GM21423 (cell line): ENCODE data around the gene KRT78.
A peak's percentile ranks its signal among the peaks of the same experiment; 100 is the strongest.
"Not testable (repeated sequence)": the region's sequence is repeated elsewhere in the genome, so short reads cannot be mapped to it uniquely, and the experiment has no call there.

ENCODE experiments used
- ATAC-seq: cut with Tn5 transposase; IDR thresholded peaks from one replicate; pipeline ENCODE4 v1.9.1; 2021; ENCODE audit warnings: mild to moderate bottlenecking, moderate library complexity; ENCODE audit not compliant: unreplicated experiment

KRT78 gene

DNA sequence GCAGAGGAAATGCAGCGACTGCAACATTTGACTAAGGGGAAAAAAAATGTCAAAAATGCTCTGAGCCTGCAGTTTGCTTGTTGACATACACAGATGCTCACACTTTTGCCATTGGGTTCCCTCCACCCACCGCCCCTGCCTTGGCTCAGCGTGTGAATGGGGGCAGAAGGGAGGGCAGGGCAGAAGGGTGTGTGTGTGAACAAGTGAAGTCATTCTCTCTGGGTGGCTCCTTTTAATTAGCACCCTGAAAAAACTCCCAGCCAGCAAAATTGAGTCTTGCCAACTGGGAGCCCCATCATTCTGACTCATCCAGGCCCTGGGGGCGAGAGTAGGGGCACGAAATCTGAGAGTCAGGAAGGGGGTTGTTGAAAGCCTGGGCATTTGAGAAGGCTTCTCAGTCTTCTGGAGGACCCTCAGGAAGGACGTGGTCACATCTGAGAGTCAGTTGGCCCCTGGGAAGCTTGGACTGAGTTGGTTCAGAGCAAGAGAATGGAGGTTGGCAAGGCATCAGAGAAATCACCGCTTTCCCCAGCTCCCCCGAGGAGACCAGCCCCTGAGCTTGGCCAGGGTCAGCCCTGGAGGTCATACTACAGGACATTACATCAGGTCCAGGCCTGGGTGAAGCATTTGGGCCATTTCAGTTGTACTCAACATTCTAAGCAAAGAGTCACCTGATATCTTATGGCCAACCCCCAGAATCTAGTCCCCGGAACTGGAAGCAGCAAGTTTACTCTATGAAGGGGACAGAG, 22.7 kb upstream of the KRT78 start:
- ATAC-seq, result no peak

DNA sequence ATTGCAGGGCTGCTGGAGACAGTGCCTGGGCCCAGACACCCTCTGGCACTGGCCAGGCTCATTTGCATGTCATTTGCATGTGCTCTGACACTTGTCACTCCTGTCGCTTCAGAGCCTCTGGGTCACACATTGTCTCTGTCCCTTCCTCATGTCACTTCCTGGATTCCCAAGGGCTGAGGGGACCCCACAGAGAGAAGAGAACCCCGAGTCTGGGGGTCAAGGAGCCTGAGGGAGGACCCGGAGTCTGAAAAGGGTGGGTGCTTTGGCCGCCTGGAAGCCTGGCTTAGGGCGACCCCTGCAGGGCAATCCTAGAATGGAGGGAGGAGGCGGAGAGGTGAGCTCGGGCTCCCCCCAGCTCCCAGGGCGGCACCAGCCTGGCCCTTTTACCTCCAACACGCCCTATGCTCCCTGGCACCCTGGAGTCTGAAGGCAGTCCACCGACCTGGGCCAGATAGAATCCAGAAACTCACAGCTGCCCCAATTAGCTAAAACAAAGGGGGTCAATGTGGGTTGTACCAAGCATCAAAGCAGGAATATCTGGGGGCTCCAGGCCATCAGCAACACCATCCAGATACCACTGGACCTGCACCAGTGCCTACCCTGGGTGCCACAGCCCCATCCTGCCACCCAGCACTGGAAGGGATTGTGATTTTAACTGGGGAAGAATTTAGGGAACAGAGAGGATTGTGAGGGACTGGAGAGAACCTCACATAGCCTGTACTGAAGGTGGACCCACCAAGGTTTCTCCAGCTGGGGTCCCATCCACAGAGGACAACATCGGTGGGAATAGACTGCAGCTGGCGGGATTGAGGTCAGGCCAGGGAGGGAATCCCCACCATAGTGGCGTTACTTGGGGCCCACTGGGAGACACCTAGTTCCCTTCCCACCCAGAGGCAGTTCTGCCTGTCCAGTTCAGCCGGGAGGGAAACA, 21.8 kb upstream of the KRT78 start:
- ATAC-seq, result peak; percentile 50

DNA sequence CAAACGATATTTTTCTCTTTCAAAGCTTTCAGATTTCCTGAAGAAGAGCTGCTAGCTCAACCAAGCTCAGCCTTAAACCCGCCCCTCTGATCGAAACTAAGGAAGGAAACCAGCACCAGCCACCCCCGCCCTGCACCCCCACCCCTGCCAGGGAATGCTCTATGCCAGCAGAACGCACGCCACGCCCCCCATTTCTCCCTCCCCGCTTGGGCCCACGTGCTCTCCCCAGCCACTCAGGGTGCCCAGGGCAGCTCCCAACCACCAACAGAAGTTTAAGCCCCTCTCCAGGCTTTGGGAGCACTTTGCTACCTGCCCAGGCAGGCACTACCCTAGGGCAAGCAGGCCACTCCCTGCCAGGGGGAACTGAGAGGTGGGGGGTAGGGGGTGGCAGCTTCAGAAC, 18.8 kb upstream of the KRT78 start:
- ATAC-seq, result no peak

- no peak for ATAC-seq
Observed at GRCh38 chr12:52867152-52867551, 18.4 kb upstream of the KRT78 start.

GRCh38 chr12:52865090-52865944, 16.5 kb upstream of the KRT78 start:
- ATAC-seq, result no peak

DNA sequence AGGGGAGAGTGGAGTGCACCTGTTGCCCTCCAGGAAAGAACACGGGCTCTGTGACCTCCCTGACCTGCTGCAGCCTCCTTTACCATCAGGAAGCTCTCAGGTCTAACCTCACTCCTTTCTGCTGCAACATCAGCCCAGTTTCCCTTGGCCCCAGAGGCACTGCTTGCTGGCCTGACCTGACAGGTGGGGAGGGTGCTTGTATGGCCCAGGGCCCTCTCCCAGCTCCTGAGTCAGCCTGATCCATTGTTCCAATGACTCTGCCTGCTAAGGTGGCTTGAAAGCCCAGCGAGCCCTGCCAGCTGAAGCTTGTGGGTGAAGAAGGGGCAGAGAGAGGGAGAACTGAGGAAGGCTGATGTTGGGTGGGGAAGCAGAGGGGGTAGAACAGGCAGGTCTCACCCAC, 13.2 kb upstream of the KRT78 start:
- ATAC-seq, result no peak

DNA sequence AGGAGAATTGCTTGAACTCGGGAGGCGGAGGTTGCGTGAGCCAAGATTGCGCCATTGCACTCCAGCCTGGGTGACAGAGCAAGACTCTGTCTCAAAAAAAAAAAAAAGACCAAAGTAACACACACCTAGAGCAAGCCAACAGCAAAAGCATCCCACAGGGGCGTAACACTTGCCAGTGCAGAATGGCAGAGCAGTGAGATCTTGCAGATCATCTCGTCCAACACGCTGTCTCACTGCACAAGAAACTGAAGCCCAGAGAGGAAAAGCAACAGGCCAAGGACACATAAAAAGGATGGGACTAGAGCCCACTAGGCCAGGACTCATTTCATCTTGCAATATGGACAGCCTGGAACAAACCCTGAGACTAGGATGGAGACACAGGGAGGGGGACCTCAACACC, 12.7 kb upstream of the KRT78 start:
- no peak for ATAC-seq

- ATAC-seq, result no peak
Observed at GRCh38 chr12:52860102-52860823, 11.5 kb upstream of the KRT78 start.

- ATAC-seq, result no peak
Observed at GRCh38 chr12:52857500-52857899, 8.7 kb upstream of the KRT78 start.

- ATAC-seq, result no peak
Observed at GRCh38 chr12:52856787-52857186, 8.0 kb upstream of the KRT78 start.

DNA sequence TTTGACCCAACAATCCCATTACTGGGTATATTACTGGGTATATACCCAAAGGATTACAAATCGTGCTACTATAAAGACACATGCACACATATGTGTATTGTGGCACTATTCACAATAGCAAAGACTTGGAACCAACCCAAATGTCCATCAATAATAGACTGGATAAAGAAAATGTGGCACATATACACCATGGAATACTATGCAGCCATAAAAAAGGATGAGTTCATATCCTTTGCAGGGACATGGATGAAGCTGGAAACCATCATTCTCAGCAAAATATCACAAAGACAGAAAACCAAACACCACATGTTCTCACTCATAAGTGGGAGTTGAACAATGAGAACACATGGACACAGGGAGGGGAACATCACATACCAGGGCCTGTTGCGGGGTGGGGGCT, 7.3 kb upstream of the KRT78 start:
- ATAC-seq, result not testable (repeated sequence)

DNA sequence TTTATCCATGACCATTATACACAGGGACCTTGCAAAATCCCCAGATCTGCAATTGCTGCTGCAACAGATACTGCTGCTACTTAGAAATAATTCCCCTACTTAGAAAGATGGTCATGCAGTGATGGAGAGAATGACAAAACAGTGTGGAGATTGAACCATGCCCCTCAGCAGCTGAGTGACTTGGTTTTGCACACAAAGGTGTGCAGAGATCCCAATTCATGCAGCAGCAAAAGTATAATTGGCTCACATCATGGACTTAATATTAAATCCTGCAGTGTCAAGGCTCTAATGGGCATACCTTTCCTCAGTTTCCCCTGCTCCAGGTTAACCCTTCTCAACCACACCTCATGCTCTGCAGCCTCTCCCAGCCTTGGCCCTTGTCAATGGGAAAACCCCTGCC, 3.0 kb upstream of the KRT78 start:
- ATAC-seq, result no peak

DNA sequence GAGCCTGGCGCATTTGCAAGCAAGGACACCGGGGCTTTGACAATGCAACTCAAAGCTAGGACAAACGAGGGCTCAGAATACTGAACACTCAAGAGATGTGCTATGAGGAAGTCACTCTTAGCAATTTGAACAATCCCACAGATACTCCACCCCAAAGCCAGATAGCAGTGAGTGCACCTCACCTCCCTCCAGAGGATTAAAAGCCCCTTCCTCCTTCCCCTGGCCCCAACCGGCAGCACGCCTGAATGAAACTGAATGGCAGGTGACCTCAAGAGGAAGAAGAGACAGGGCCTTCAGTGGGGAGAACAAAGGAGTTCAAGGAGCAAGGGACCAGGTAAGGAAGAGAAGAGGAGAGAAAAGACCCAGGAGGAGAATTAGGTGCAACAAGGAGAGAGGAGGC, 1.9 kb upstream of the KRT78 start:
- ATAC-seq, result no peak

DNA sequence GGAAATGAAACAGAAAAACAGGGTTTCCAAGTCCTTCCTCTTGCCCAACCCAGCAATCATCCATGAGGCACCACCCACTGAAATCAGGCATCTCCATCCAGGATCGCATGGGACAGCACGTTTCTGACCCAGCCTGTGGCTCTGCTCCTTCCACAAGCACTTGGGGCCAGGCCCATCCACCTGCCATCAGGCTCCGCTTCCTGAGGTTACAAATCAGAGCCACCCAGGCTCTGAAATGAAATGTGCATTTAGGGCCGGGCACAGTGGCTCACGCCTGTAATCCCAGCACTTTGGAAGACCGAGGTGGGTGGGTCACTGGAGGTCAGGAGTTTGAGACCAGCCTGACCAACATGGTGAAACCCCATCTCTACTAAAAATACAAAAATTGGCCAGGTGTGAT, 717 bp upstream of the KRT78 start:
- no peak for ATAC-seq

DNA sequence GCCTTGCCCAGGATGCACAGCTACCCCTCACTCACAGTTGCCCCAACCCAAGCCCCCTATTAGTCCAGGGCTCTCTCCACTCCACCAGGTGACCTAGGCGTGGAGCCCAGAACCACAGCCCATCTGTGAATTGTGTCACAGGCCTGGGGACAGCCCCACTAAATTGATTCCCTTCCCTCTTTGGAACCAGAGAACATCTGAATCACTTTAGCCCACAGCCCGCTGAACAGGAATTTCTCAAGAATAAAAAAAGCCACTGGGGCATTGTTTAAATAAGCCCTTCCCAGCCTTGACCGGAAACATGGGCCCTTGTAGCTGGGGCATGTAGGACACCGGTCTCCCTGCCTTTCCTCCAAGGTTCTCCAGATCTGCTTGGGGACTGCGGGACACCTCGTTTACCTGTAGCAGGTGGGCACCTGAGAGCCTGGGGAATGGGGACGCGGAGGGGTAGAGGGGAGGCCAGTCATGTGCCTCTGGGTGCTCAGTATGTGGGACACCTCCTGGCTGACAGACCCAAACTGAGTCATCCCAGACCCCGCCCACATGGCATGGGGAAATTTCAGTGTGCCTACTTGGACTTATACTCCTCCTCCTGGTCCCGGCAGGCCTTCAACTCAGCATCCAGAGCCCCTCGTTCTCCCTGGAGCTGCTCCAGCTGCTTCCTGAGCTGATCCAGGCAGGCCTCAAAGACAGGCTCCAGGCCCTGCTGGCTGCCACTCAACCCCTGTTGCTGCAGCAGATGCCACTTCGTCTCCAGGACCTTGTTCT, 1.3 kb downstream of the KRT78 start:
- ATAC-seq, result no peak

DNA sequence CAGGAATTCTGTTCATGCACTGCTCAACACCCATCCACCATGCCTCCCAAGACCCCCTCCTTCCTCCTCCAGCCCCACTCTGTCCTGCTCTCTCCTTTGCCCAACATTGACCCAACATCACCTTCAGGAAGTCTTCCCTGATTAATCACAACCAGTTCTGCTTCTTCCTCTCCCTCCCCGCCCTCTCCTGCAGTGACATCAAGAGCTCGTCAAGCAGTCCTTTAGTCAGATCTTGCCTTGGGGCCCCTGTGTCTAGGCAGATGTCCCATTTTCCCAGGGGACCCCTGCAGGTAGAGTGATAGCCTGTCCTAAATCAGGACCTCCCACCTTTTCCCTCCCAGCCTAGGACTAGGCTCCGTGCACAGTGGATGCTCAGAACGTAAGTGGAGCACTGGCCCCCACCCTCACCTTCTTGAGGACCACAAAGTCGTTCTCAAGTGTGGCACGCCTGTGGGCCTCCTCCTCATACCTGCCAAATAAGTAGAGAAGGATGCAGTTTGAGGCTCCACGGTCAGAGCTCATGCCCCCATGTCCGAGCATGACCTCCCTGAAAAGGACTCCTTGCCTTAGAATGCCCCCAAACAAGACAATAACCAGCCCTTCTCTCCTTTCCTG, 2.3 kb downstream of the KRT78 start:
- no peak for ATAC-seq

- no peak for ATAC-seq
Observed at GRCh38 chr12:52845946-52846345, 2.8 kb downstream of the KRT78 start.

- ATAC-seq, result no peak
Observed at GRCh38 chr12:52844386-52844785, 4.4 kb downstream of the KRT78 start.

DNA sequence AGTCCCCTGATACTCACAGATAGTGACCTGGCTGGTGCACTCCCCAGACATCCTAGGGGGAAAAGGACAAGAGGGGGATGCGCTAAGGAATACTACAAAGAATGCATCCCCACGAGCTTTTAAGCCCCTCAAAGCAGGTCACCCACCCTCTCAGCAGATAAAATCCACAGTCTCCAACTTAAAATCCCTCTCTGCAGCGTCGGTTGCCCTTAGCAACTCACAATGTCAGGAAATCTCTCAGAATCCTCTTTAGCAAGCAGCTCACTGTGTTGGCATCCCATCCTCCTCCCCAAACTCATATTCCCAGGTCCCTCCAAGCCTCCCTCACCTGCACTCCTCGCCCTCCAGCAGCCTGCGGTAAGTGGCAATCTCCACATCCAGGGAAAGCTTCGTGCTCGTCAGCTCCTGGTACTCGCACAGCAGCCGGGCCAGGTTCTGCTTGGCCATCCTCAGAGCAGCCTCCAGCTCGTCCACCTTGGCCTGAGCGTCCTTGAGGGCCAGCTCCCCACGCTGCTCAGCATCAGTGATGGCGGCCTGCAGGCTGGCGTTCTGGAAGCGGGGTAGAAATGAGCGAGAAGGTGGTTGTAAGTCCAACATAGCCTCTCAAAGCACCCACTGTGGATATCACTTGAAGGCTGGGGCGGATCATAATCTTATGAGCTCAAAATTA, 9.2 kb downstream of the KRT78 start:
- ATAC-seq, result no peak
